ENCODE results near the gene GREB1.

DNA sequence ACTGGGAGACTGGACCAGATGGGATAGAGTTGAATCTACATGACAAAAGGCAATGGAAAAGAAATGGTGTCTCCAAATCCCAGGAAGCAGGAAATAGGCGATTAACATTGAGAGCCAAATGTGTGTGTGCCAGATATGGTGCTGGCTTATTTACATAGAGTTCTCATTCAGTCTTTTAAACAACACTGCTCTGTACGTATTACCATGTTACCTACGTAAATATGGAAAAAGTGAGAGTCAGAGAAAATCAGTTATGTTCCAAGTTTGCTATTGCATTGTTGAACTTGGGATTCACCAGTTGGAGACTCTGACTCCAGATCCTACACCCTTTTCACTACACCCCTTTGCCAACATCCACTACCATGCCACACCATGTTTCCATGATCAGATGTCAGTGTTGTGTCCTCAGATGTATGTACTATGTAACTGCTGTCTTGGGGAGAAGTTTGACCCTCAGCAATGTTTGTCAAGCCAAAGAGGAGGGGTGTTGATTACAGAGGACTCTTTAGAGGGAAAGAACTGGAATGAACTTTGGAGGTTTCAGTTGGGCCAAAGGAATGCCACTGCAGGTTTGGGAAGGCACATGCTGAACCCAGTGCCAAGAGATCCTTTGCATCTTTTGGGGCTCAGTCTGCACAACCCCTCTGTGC, 19.6 kb upstream of the GREB1 start:
- TF ChIP-seq, protein P1, sequence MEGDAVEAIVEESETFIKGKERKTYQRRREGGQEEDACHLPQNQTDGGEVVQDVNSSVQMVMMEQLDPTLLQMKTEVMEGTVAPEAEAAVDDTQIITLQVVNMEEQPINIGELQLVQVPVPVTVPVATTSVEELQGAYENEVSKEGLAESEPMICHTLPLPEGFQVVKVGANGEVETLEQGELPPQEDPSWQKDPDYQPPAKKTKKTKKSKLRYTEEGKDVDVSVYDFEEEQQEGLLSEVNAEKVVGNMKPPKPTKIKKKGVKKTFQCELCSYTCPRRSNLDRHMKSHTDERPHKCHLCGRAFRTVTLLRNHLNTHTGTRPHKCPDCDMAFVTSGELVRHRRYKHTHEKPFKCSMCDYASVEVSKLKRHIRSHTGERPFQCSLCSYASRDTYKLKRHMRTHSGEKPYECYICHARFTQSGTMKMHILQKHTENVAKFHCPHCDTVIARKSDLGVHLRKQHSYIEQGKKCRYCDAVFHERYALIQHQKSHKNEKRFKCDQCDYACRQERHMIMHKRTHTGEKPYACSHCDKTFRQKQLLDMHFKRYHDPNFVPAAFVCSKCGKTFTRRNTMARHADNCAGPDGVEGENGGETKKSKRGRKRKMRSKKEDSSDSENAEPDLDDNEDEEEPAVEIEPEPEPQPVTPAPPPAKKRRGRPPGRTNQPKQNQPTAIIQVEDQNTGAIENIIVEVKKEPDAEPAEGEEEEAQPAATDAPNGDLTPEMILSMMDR (IDR thresholded peaks at IDR 0.05; ENCODE audit: low read length): no peak
- no peak for TF ChIP-seq EZH2 (IDR thresholded peaks at IDR 0.05; ENCODE audit: borderline replicate concordance, low read length)
